Measurements from ENCODE around the gene RFC2. TPM values are rescaled to one million over a fixed set of nuclear protein-coding genes. Genes with fewer than 3 reads are reported as not detected.

RFC2 gene
- total RNA-seq = 15.6 and 50.8 TPM in 2 replicates

DNA sequence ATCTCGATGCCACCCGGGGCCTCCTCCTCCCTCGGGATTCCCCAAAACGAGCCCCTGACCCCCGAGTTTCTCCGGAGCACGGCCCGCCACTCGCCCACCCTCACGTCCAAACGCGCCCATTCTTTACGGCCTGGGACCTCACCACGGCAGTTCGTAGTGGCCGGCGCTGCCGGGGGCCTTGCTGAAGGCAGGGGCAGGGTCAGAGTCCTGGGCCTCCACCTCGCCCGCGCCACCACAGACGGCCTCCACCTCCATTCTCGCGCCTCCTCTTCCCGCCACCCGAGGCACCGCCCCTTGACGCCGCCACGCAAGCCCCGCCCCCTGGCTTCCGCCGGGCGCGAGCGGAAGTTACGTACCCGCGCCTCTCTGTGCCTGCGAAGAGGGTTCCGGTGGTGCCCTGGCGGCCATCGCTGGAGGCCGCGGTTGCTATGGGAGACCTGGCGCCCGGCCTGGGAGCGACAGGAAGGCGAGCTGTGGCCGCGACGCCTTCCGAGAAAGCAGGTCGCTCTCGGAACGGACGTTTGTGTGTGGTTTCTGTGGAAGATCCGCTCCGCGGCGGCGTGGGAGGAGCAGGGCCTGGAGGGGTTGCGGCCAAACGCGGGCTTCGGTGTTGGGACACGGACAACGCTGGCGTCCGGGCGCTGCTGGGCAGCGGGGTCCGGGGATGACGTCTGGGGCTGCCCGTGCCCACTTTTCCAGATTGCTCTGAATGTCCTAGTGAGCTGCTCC is at the start of gene RFC2:
Gene RFC2 (minus strand): TSS at position 271 of the 729 bp plus-strand sequence. CDS start 16 bp downstream, at position 255.

DNA sequence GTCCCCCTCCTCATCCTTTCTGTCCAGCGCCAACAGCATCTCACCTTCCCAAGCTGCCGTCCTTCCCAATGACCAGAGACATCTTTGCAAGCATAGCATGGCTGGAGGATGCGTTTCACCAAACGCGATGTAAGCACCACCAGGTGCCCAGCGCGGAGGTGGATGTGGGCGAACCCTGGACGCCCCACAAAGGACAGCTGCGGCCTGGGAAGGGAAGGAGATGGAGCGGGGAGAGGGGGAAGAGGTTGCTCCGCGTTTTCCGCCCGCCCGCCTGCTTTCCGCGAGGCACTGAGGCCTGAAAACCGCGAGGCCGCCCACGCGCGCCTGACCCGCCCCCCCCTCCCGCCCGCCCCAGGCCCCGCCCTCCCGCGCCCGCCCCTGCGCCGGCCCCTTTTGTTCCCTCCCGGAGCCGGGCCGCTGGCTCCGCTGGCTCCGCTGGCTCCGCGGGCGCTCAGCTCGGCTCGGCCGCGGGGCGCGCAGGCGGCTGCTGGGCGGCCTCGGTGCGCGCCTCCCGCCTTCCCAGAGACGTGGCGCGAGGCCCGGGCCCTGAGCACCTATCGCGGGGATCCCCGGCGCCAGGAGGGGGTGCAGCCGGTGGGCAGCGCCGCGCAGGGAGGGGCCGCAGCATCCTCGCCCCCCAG is 34.9 kb upstream of the RFC2 start, which contains the start of gene CLIP2:
Gene CLIP2 (plus strand): TSS at position 390 of the 641 bp plus-strand sequence. CDS start 28,140 bp downstream, outside the sequence.

Other genes with a start within 250 kb of the RFC2 start
- 0.89 and 2.6 TPM in 2 replicates for gene ELN, start 226.2 kb downstream of the RFC2 start, total RNA-seq
- gene LIMK1, start 170.6 kb downstream of the RFC2 start, total RNA-seq = 63.9 and 91.1 TPM in 2 replicates
- 333 and 443 TPM in 2 replicates for gene EIF4H, start 80.0 kb downstream of the RFC2 start, total RNA-seq
- gene LAT2, start 44.4 kb downstream of the RFC2 start, total RNA-seq = 0.89 and 1.00 TPM in 2 replicates
- 91.0 and 106 TPM in 2 replicates for gene CLIP2, start 35.0 kb upstream of the RFC2 start, total RNA-seq
- 29.8 and 31.1 TPM in 2 replicates for gene GTF2IRD1, start 199.5 kb upstream of the RFC2 start, total RNA-seq